SU-DHL-6 (cell line): ENCODE data around the gene CCDC106.

Source experiments
- H2AFZ ChIP-seq: fragments of 200-600 bp; sonication (generic); 2 replicates; pipeline ENCODE4 v1.6.1; 2014; ENCODE audit warnings: low read depth, mild to moderate bottlenecking, moderate library complexity, mixed read lengths, antibody characterized with exemption, low read length; ENCODE audit not compliant: severe bottlenecking
- H3F3A ChIP-seq: fragments of 200-600 bp; shearing (Covaris generic); 2 replicates; pipeline ENCODE4 v1.6.0; 2016; ENCODE audit warnings: antibody characterized with exemption, mild to moderate bottlenecking; ENCODE audit not compliant: insufficient read depth
- H3K27ac ChIP-seq: fragments of 200-600 bp; sonication (generic); 2 replicates; pipeline ENCODE4 v1.5.1; 2016; ENCODE audit warnings: low read depth, mild to moderate bottlenecking, low read length, moderate library complexity, mixed read lengths
- H3K27me3 ChIP-seq: fragments of 200-600 bp; sonication (generic), shearing (Covaris generic); 2 replicates; pipeline ENCODE4 v1.6.0; 2014; ENCODE audit warnings: mild to moderate bottlenecking, low read length
- H3K36me3 ChIP-seq: fragments of 200-600 bp; sonication (generic); 2 replicates; pipeline ENCODE4 v1.6.1; 2014; ENCODE audit warnings: mild to moderate bottlenecking, low read length, mixed read lengths
- H3K4me2 ChIP-seq: fragments of 300-600, 200-600 bp; shearing (Covaris generic), sonication (generic); 2 replicates; pipeline ENCODE4 v1.6.0; 2014; ENCODE audit warnings: low read length, low read depth, mild to moderate bottlenecking; ENCODE audit not compliant: poor library complexity, severe bottlenecking
- H3K4me3 ChIP-seq: fragments of 200-600 bp; sonication (generic); 2 replicates; pipeline ENCODE4 v1.5.1; 2014; ENCODE audit warnings: antibody characterized with exemption, low read length, mild to moderate bottlenecking, mixed read lengths; ENCODE audit not compliant: insufficient read depth, poor library complexity, severe bottlenecking
- H3K79me2 ChIP-seq: fragments of 200-600 bp; sonication (generic); 2 replicates; pipeline ENCODE4 v1.6.1; 2014; ENCODE audit warnings: mild to moderate bottlenecking, low read length, moderate library complexity; ENCODE audit not compliant: insufficient read depth
- H3K9ac ChIP-seq: fragments of 200-600 bp; sonication (generic); 2 replicates; pipeline ENCODE4 v1.7.0; 2014; ENCODE audit warnings: mild to moderate bottlenecking, low read length
- H3K9me2 ChIP-seq: fragments of 200-600 bp; sonication (generic); replicated peaks from 2 replicates; pipeline ENCODE4 v1.6.1; 2014; ENCODE audit warnings: low read length; ENCODE audit not compliant: insufficient read depth
- H3K9me3 ChIP-seq: fragments of 200-600 bp; sonication (generic); 2 replicates; pipeline ENCODE4 v1.6.1; 2014; ENCODE audit warnings: low read length, mixed read lengths; ENCODE audit not compliant: insufficient read depth
- H4K20me1 ChIP-seq: fragments of 200-600 bp; sonication (generic); 2 replicates; pipeline ENCODE4 v1.6.1; 2014; ENCODE audit warnings: low read depth, mild to moderate bottlenecking, antibody characterized with exemption, low read length, moderate library complexity, mixed read lengths
- CTCF ChIP-seq: fragments of 200-600 bp; sonication (generic); IDR thresholded peaks from one replicate; pipeline ENCODE4 v1.5.1; 2017; ENCODE audit warnings: antibody characterized with exemption, mild to moderate bottlenecking, low read length, moderate library complexity; ENCODE audit not compliant: insufficient read depth, poor library complexity, severe bottlenecking
- EZH2phosphoT487 ChIP-seq: fragments of 200-600 bp; sonication (generic), shearing (Covaris generic); conservative IDR thresholded peaks from 2 replicates; pipeline ENCODE4 v1.6.1; 2018; ENCODE audit warnings: mild to moderate bottlenecking, antibody characterized with exemption, low read length, moderate library complexity, mixed read lengths

The CCDC106 gene

GRCh38 chr19:55690109-55690768 is 42.2 kb downstream of the CCDC106 start:
- Histone ChIP-seq H3K36me3 (no peaks in the 10 kb centered on the region), H3K9me2 (no peaks in the 10 kb centered on the region), H3K9me3 (no peaks in the 10 kb centered on the region), H3K27ac (no peak overlapping the region), H3K4me2 (no peak overlapping the region), H4K20me1 (no peaks in the 10 kb centered on the region; the same call in 1 of the 2 replicates), H3F3A (no peaks in the 10 kb centered on the region), H3K27me3 (no peaks in the 10 kb centered on the region), H3K9ac (no peak overlapping the region), H3K79me2 (peaks cover 16% of the 10 kb centered on the region; the same call in 1 of the 2 replicates), H2AFZ (no peak overlapping the region), H3K4me3 (no peak overlapping the region)
- no peak for TF ChIP-seq CTCF
- no peak for TF ChIP-seq EZH2phosphoT487

GRCh38 chr19:55690769-55691545 is 42.9 kb downstream of the CCDC106 start:
- Histone ChIP-seq H3K27ac (no peak overlapping the region), H3K27me3 (no peaks in the 10 kb centered on the region), H3K9me2 (no peaks in the 10 kb centered on the region), H4K20me1 (no peaks in the 10 kb centered on the region), H3K79me2 (peaks cover 13% of the 10 kb centered on the region; the same call in 1 of the 2 replicates), H3K4me2 (no peak overlapping the region), H3K9me3 (no peaks in the 10 kb centered on the region), H3K9ac (no peak overlapping the region), H3K4me3 (no peak overlapping the region), H2AFZ (no peak overlapping the region), H3K36me3 (no peaks in the 10 kb centered on the region), H3F3A (no peaks in the 10 kb centered on the region)
- no peak for TF ChIP-seq EZH2phosphoT487
- no peak for TF ChIP-seq CTCF

GRCh38 chr19:55691561-55692481 is 43.8 kb downstream of the CCDC106 start:
- no peaks in the 10 kb centered on the region for H4K20me1 ChIP-seq
- H3K79me2 ChIP-seq: peaks cover 5% of the 10 kb centered on the region; the same call in 1 of the 2 replicates
- no peak overlapping the region for H3K4me2 ChIP-seq
- H3K36me3 ChIP-seq: no peaks in the 10 kb centered on the region
- H3K4me3 ChIP-seq: no peak overlapping the region
- TF ChIP-seq EZH2phosphoT487 (no peak), CTCF (no peak)
- no peak overlapping the region for H3K9ac ChIP-seq
- H3K27me3 ChIP-seq: no peaks in the 10 kb centered on the region
- no peak overlapping the region for H3K27ac ChIP-seq
- no peaks in the 10 kb centered on the region for H3F3A ChIP-seq
- no peak overlapping the region for H2AFZ ChIP-seq
- H3K9me2 ChIP-seq: no peaks in the 10 kb centered on the region
- no peaks in the 10 kb centered on the region for H3K9me3 ChIP-seq
